Progenitor cell of endocrine pancreas (in vitro differentiated cells): Measurements from ENCODE around the gene SORCS2. TPM values are rescaled to one million over a fixed set of nuclear protein-coding genes. Genes with fewer than 3 reads are reported as not detected.

ENCODE experiments used
- DNase-seq: peaks from one replicate; pipeline ENCODE4 v3.0.0; 2021; ENCODE audit warnings: low spot score; ENCODE audit not compliant: unreplicated experiment
- H3K27ac Mint-ChIP-seq: 2 replicates; pipeline ENCODE4 v1.8.0; 2021; ENCODE audit warnings: mild to moderate bottlenecking, moderate library complexity, mixed read lengths
- H3K27me3 Mint-ChIP-seq: 2 replicates; pipeline ENCODE4 v1.8.0; 2021; ENCODE audit warnings: mixed read lengths
- H3K36me3 Mint-ChIP-seq: 2 replicates; pipeline ENCODE4 v1.8.0; 2022; ENCODE audit warnings: mixed read lengths; ENCODE audit not compliant: insufficient read depth
- H3K4me1 Mint-ChIP-seq: 2 replicates; pipeline ENCODE4 v1.8.0; 2021; ENCODE audit warnings: low read depth, mixed read lengths
- H3K4me3 Mint-ChIP-seq: 2 replicates; pipeline ENCODE4 v1.8.0; 2021; ENCODE audit warnings: low read depth, mild to moderate bottlenecking, moderate library complexity, mixed read lengths
- H3K9me3 Mint-ChIP-seq: 2 replicates; pipeline ENCODE4 v1.8.0; 2021; ENCODE audit warnings: low read depth, mixed read lengths
- total RNA-seq: library from RNA; stranded (reverse); gene quantifications from 2 replicates; pipeline ENCODE4 v1.2.1, GENCODE V29; 2021
- TF ChIP-seq, protein P1 (sequence below): fragments of 200-600 bp; sonication (generic); IDR thresholded peaks from one replicate; pipeline ENCODE4 v1.5.0; 2021; ENCODE audit warnings: antibody characterized with exemption, mild to moderate bottlenecking; ENCODE audit not compliant: unreplicated experiment

Gene SORCS2
- total RNA-seq, 1 donor from 2014 or later: 2.2 TPM

DNA sequence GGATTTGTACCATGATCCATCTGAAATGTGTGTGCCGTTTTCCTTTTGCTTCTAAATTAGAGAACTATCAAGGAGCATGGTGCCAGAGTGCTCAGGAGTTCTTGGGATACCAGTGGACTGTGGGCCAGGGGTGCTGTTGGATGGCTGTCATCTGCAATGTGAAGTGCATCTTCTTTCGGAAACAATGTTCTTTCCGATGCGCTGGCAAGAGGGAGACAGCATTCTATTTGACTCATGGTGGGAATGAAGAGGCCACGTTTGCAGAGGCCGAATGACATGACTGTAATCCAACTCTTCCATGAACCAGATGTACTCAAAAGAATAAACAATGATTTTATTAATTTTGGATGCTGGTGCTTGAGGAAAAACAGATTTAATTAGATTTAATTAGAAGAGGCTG, 45.5 kb downstream of the SORCS2 start:
- Mint-ChIP-seq H3K36me3 (no peaks in the 10 kb centered on the region), H3K27me3 (peaks cover 23% of the 10 kb centered on the region), H3K4me1 (peaks cover 13% of the 10 kb centered on the region), H3K9me3 (no peaks in the 10 kb centered on the region), H3K4me3 (no peak overlapping the region), H3K27ac (peak overlapping the region; percentile 69)
- no peak for DNase-seq
- TF ChIP-seq, protein P1, sequence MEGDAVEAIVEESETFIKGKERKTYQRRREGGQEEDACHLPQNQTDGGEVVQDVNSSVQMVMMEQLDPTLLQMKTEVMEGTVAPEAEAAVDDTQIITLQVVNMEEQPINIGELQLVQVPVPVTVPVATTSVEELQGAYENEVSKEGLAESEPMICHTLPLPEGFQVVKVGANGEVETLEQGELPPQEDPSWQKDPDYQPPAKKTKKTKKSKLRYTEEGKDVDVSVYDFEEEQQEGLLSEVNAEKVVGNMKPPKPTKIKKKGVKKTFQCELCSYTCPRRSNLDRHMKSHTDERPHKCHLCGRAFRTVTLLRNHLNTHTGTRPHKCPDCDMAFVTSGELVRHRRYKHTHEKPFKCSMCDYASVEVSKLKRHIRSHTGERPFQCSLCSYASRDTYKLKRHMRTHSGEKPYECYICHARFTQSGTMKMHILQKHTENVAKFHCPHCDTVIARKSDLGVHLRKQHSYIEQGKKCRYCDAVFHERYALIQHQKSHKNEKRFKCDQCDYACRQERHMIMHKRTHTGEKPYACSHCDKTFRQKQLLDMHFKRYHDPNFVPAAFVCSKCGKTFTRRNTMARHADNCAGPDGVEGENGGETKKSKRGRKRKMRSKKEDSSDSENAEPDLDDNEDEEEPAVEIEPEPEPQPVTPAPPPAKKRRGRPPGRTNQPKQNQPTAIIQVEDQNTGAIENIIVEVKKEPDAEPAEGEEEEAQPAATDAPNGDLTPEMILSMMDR: no peak

DNA sequence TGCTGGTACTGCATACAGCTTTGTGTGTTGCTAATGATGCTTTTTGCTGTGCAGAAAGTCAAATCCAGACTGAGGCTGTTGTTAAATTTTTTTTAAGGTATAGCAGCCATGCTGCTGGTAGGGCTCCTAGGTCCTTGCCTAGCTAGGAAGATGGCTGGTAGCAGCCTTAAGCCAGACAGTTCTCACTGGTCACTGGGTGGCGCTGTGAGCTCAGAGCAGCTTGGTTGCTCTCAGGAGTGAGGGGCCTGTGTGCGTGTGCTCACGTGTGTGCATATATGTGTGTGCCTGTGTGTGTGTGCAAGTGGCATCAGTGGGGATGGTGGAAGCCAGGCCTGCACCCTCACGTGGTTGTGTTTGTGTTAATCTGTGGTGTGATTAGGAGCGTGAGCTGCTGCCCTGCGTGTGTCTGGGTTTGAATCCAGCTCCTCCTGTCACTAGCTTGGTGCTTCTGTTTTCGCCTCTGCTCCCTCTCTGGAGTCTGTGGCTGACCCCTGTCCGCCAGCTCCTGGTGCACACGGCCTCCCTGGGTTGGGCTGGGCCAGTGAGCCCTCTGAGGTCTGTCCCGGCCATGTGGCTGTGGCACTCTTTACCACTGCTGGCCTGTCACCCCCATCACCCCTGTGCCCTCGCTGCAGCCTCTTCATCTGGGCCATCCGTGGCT, 46.1 kb downstream of the SORCS2 start:
- peaks cover 13% of the 10 kb centered on the region for H3K4me1 Mint-ChIP-seq
- no peaks in the 10 kb centered on the region for H3K9me3 Mint-ChIP-seq
- no peaks in the 10 kb centered on the region for H3K36me3 Mint-ChIP-seq
- no peak overlapping the region for H3K27ac Mint-ChIP-seq
- TF ChIP-seq, protein P1: peak; percentile 32
- H3K4me3 Mint-ChIP-seq: no peak overlapping the region
- H3K27me3 Mint-ChIP-seq: peaks cover 26% of the 10 kb centered on the region
- no peak for DNase-seq

DNA sequence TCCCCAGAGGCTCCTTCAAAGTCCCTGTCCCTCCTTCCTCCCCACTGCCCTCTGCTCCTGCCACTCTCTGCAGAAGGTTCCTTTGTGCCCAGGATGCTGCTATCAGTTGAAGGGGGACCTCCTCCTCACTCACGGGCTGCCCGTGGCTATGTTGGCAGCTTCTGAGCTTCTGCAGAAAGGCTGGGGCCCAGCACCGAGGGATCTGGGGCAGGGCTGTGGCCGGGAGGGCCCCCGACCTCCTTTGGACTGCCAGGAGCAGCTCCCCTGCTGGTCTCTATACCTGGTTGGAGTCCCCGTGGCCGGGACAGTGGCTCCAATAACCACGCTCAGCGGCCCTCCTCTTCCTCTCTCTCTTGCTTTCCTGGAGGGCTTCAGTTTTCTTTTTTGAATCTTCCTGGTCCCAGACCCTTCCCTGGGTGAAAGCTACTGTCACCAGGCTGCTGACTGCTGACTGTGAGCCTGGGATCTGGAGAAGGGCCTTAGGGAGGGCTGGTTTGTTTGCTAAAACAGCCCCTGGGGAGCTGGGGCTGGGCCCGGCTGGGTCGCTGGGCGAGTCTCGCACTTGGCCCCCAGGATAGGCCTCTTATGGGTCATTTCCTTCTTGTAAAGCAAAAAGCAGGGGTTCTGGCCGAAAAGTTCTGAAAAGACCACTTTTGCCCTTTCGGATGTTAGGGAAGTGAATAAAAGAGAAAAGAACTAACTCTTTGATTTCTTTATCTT, 46.9 kb downstream of the SORCS2 start:
- Mint-ChIP-seq H3K36me3 (no peaks in the 10 kb centered on the region), H3K9me3 (no peaks in the 10 kb centered on the region), H3K4me1 (peaks cover 13% of the 10 kb centered on the region), H3K27ac (no peak overlapping the region), H3K4me3 (no peak overlapping the region), H3K27me3 (peaks cover 26% of the 10 kb centered on the region)
- DNase-seq: no peak
- TF ChIP-seq, protein P1: no peak

DNA sequence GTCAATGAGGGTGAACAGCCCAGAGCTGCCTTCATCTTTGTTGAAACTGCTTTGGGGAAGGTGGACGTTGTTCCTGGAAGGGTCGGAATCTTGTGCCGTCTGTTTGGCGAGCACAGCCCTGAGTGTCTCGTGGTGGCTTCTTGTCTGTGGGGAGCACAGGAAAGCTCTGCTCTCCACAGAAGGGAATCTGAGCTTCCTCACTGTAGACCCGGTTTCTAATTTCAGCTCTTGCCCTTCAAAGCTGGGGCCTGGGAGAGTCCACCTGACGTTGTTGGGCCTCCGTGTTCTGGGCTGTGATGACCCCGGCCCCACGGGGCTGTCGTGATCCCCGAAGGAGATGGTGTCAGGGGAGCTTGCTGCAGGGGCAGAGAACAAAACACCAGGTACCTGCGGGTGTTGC, 47.5 kb downstream of the SORCS2 start:
- H3K36me3 Mint-ChIP-seq: no peaks in the 10 kb centered on the region
- H3K4me3 Mint-ChIP-seq: no peak overlapping the region
- peaks cover 26% of the 10 kb centered on the region for H3K27me3 Mint-ChIP-seq
- H3K9me3 Mint-ChIP-seq: no peaks in the 10 kb centered on the region
- DNase-seq: no peak
- TF ChIP-seq, protein P1: no peak
- peaks cover 13% of the 10 kb centered on the region for H3K4me1 Mint-ChIP-seq
- H3K27ac Mint-ChIP-seq: no peak overlapping the region

DNA sequence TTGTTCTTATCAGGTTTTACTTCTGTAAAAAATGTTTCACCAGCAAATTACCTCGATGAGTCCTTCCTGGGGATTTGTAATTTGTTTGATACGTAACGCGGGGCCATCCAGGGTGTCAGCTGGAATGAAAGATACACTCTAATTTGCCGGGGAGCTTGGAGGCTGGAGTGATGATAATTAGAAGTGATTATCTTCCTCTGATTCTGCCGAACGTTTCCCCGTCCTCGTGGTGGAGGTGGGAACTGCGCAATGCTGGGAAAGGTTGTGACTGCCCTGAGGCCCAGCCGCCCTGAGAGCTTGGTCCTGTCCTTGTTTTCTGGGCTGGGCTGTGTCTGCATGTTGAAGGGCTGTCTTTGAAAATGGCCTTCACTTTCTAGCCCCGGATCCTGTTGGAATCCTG, 48.0 kb downstream of the SORCS2 start:
- DNase-seq: no peak
- Mint-ChIP-seq H3K36me3 (no peaks in the 10 kb centered on the region), H3K27ac (no peak overlapping the region), H3K4me1 (peaks cover 13% of the 10 kb centered on the region), H3K9me3 (no peaks in the 10 kb centered on the region), H3K27me3 (peaks cover 27% of the 10 kb centered on the region), H3K4me3 (no peak overlapping the region)
- TF ChIP-seq, protein P1: no peak
